ENCODE measurements around the gene KRTAP16-1. TPM values are rescaled to one million over a fixed set of nuclear protein-coding genes. Genes with fewer than 3 reads are reported as not detected.

The KRTAP16-1 gene
- total RNA-seq, 2 donors from 2014 or later: not detected

DNA sequence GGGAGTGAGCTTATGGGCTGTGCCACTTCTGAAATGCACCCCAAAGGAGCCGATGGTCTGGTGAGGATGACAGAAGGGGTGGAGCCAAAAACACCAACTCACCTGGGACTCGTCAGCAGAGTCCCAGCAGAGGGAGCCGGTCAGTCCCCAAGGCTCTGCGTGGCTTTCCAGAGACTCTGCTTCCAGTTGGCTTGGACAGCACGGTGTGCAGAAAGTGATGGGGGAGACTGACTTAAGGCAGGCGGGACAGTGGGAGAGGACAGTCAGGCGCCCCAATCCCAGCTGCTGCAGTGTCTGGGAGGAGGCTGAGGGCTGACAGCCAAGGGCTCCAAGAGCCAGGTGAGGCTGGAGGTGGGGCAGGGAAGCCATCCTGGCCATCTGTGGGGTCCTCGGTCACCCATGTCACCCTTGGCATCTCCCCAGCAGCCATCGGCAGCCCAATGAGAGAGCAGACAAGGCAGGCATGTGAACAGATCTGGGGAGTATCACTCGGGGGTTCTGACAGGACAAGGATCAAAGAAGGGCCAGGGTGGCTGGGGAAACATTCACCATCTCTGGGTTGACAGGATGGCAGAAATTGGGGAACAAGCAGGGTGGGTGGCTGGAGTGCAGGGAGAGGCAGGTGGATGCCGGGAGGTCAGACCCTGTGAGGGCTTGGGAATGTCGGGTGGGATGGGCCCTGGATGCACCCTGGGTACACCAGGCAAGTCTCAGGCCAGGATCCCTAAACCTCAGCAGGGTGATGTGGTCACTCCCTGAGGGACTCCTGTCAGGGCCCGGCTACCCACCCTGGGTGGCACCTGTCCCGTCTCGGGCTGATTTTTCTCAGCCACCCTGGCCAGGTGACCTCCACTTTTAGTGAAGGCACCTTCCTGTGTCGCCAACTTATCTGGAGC is 15.3 kb upstream of the KRTAP16-1 start:
- no peak for DNase-seq
- no peak overlapping the region for H3K4me3 ChIP-seq
- intact Hi-C loops (cut with DNase I): loop anchor here (5.0 to 10.0 kb wide), 3 partner anchors 320 to 470 kb away; no protein-coding TSS in a partner anchor

GRCh38 chr17:41322903-41323895 is 14.1 kb upstream of the KRTAP16-1 start:
- Histone ChIP-seq H3K27me3 (no peaks in the 10 kb centered on the region), H3K9me3 (no peaks in the 10 kb centered on the region), H3K9ac (ENCODE audit: low read depth in 2 of 2, low read length in 2 of 2) (no peak overlapping the region), H3K4me1 (no peaks in the 10 kb centered on the region), H3K27ac (no peak overlapping the region), H3K36me3 (no peaks in the 10 kb centered on the region), H3K4me3 (no peak overlapping the region)
- intact Hi-C loops (cut with DNase I): loop anchor here (5.0 to 10.0 kb wide), 3 partner anchors 322 to 468 kb away; no protein-coding TSS in a partner anchor
- TF ChIP-seq CTCF (IDR thresholded peaks at IDR 0.05): no peak
- DNase-seq: no peak

More for the DNA sequence above, 15.3 kb upstream of the KRTAP16-1 start:
- no peak for TF ChIP-seq CTCF (IDR thresholded peaks at IDR 0.05)
- Histone ChIP-seq H3K9me3 (no peaks in the 10 kb centered on the region), H3K4me1 (no peaks in the 10 kb centered on the region), H3K36me3 (no peaks in the 10 kb centered on the region), H3K9ac (ENCODE audit: low read depth in 2 of 2, low read length in 2 of 2) (no peak overlapping the region), H3K27ac (no peak overlapping the region), H3K27me3 (no peaks in the 10 kb centered on the region)

DNA sequence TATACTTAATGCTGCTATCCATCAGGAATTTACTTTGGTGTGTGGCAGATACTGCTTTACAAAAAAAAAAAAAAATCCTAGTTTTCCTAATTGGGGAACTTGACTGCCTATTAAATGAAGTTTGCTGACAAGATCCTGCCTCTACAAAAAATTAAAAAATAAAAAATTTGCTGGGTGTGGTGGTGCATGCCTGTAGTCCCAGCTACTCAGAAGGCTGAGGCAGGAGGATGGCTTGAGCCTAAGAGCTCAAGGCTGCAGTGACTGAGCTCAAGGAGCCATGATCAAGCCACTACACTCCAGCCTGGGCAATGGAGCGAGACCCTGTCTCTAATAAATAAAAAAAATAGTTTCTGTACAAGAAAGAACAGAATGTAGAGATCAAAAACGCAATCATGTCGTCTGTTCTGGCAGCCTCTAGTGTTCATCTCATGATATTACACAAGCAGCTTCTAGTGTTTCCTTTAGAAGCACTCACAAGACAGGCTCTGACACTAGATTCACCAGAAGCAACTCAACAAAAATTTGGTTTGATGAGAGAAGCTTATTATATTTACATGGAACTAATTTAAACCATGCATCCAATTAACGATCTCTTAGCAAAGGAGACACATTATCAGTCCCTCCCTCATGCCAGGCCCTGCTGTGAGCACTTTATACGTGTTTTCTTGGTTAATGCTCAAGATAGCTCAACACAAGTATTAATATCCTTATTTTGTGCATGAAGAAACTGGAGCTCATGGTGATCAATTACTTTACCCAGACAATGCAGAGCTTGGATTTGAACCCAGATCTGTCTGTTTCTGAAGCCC is 13.2 kb upstream of the KRTAP16-1 start:
- Histone ChIP-seq H3K36me3 (no peaks in the 10 kb centered on the region), H3K9me3 (no peaks in the 10 kb centered on the region), H3K9ac (ENCODE audit: low read depth in 2 of 2, low read length in 2 of 2) (no peak overlapping the region), H3K27me3 (no peaks in the 10 kb centered on the region), H3K4me3 (no peak overlapping the region), H3K4me1 (no peaks in the 10 kb centered on the region), H3K27ac (no peak overlapping the region)
- no peak for DNase-seq
- intact Hi-C loops (cut with DNase I): loop anchor here (5.0 to 10.0 kb wide), 3 partner anchors 323 to 467 kb away; no protein-coding TSS in a partner anchor
- peak; percentile 79 for TF ChIP-seq CTCF (IDR thresholded peaks at IDR 0.05)

DNA sequence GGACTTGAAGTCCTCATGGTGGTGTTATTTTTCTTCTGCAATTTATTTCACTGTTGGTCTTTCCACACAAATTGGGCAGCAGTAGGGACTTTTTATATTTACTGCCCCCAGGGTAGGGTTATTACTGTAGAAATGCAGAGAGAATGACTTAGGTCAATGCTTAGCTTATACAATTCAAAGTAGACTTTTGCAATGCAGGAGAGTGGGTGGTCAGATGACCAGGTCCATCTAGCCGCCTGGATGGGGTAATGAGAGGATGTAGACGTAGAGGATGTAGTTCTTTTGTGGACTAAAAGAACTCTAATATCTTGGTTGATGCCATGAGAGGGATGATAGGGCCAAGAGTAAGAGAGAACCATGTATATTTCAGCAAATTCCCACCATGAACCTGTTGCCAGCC is 9.1 kb upstream of the KRTAP16-1 start:
- H3K9ac ChIP-seq (ENCODE audit: low read depth in 2 of 2, low read length in 2 of 2): no peak overlapping the region
- H3K27me3 ChIP-seq: no peaks in the 10 kb centered on the region
- no peak for DNase-seq
- no peaks in the 10 kb centered on the region for H3K4me1 ChIP-seq
- TF ChIP-seq CTCF (IDR thresholded peaks at IDR 0.05): no peak
- no peaks in the 10 kb centered on the region for H3K9me3 ChIP-seq
- H3K4me3 ChIP-seq: no peak overlapping the region
- intact Hi-C loops (cut with DNase I): no loop called here
- H3K27ac ChIP-seq: no peak overlapping the region
- no peaks in the 10 kb centered on the region for H3K36me3 ChIP-seq

All from colonic mucosa (tissue), 4 donors.